Measurements from ENCODE around the gene SMIM14. TPM values are rescaled to one million over a fixed set of nuclear protein-coding genes. Genes with fewer than 3 reads are reported as not detected.

Gene SMIM14
- total and polyA plus RNA-seq, 2 of the 8 experiments (the other 6 are each of a cell fraction or from before 2014, with no cell fraction given): 29.1 to 31.0 TPM

GRCh38 chr4:39636531-39637184, 2.0 kb downstream of the SMIM14 start:
- FAIRE-seq (no peak), DNase-seq (ENCODE audit: low read depth in 1 of 2, low spot score in 2 of 2) (no peak)
- Histone ChIP-seq H3K18ac (ENCODE audit: extremely low read depth, low read length) (no peak overlapping the region), H3K23ac (ENCODE audit: insufficient read length) (no peak overlapping the region), H3K27me3 (replicated peaks in 1 of 4; ENCODE audit: control insufficient read depth in 3 of 4, extremely low read depth in 1 of 4, insufficient read depth in 3 of 4, low read length in 3 of 4) (no peaks in the 10 kb centered on the region), H3K23me2 (ENCODE audit: low read depth, low read length) (peaks cover 4% of the 10 kb centered on the region; the same call in 1 of the 2 replicates), H3K4ac (replicated peaks; ENCODE audit: insufficient read length, low read depth, low read length) (no peak overlapping the region), H3K79me2 (ENCODE audit: control insufficient read depth in 1 of 2, insufficient read depth in 2 of 2, low read length in 2 of 2) (peaks cover 0 to 38% of the 10 kb centered on the region in 2 experiments; a peak in 3 of 4 replicates), H3K36me3 (ENCODE audit: control insufficient read depth in 2 of 4, insufficient read depth in 4 of 4, low read length in 3 of 4) (peaks cover 0 to 2% (median 0%) of the 10 kb centered on the region in 4 experiments; a peak in 1 of 8 replicates), H2BK120ac (replicated peaks; ENCODE audit: low read depth, low read length) (no peak overlapping the region), H2AK5ac (ENCODE audit: low read depth, low read length) (no peak overlapping the region), H4K91ac (replicated peaks; ENCODE audit: insufficient read length, low read length) (no peak overlapping the region), H3K9ac (replicated peaks in 1 of 4; ENCODE audit: extremely low read depth in 1 of 4, low read depth in 3 of 4, low read length in 3 of 4) (no peak overlapping the region; a peak in 2 of 7 replicates), H3K4me3 (ENCODE audit: extremely low read depth in 1 of 4, insufficient read depth in 2 of 4, low read depth in 3 of 4, low read length in 4 of 4) (peak overlapping the region; percentile 6 to 89 (median 85); a peak in 6 of 8 replicates), H3K27ac (ENCODE audit: low read depth, low read length) (no peak overlapping the region), H2BK12ac (ENCODE audit: low read depth, low read length) (no peak overlapping the region), H2BK15ac (ENCODE audit: low read length) (no peak overlapping the region), H4K5ac (ENCODE audit: insufficient read length, low read depth, low read length) (peak overlapping the region; percentile 70), H2BK5ac (ENCODE audit: low read depth, low read length) (no peak overlapping the region), H2BK20ac (ENCODE audit: low read length) (no peak overlapping the region), H3K4me1 (replicated peaks in 1 of 4; ENCODE audit: control insufficient read depth in 3 of 4, insufficient read depth in 4 of 4, low read length in 3 of 4) (peaks cover 2 to 22% (median 14%) of the 10 kb centered on the region in 4 experiments; a peak in 6 of 7 replicates), H3K56ac (replicated peaks; ENCODE audit: insufficient read length, low read depth, low read length) (no peak overlapping the region), H3K9me3 (ENCODE audit: insufficient read depth in 2 of 2, low read depth in 1 of 2, low read length in 1 of 2) (no peaks in the 10 kb centered on the region), H2AFZ (ENCODE audit: low read length) (no peak overlapping the region), H3K79me1 (ENCODE audit: low read depth, low read length) (no peaks in the 10 kb centered on the region; the same call in 1 of the 2 replicates), H4K8ac (ENCODE audit: extremely low read depth, insufficient read depth, low read length) (no peak overlapping the region), H4K20me1 (replicated peaks in 1 of 2; ENCODE audit: control insufficient read depth in 1 of 2, insufficient read depth in 2 of 2, low read length in 2 of 2) (no peaks in the 10 kb centered on the region), H3K14ac (ENCODE audit: insufficient read length) (no peak overlapping the region), H3K4me2 (ENCODE audit: insufficient read depth in 1 of 2, low read depth in 2 of 2, low read length in 2 of 2) (peak overlapping the region; percentile 83 to 84)
- 63% methylated on average over 6 of the region's 6 CpGs; no CpG with 5 or more reads in 1 of the 2 experiments for WGBS, 2 experiments (ENCODE audit: extremely low coverage in 1 of 2, insufficient coverage in 1 of 2, insufficient read length in 1 of 2, insufficient replicate concordance in 2 of 2, low coverage in 1 of 2, low lambda C conversion rate in 2 of 2, missing lambda C conversion rate in 1 of 2)
- CTCF ChIA-PET (ENCODE audit: partially characterized antibody): no interaction called here
- POLR2A ChIA-PET (ENCODE audit: partially characterized antibody): interaction anchor here (0.9 kb wide), 1 partner anchor 177 kb away, joined by 4 read pairs; the partner anchor contains the start of genes LIAS and RPL9
- TF ChIP-seq CTCF (IDR thresholded peaks at IDR 0.05; ENCODE audit: control extremely low read depth in 1 of 3, insufficient read depth in 1 of 3, low read depth in 1 of 3, low read length in 3 of 3) (no peak), MAFK (IDR thresholded peaks at IDR 0.05; ENCODE audit: low read depth, low read length) (no peak), ATF3 (IDR thresholded peaks at IDR 0.05; ENCODE audit: insufficient read depth, low read depth, low read length) (no peak)
